GM18868 (cell line): Measurements from ENCODE around the gene STK36.

Experiments
- ATAC-seq: cut with Tn5 transposase; IDR thresholded peaks from one replicate; pipeline ENCODE4 v1.9.1; 2021; ENCODE audit warnings: mild to moderate bottlenecking, moderate library complexity; ENCODE audit not compliant: unreplicated experiment

The STK36 gene, protein sequence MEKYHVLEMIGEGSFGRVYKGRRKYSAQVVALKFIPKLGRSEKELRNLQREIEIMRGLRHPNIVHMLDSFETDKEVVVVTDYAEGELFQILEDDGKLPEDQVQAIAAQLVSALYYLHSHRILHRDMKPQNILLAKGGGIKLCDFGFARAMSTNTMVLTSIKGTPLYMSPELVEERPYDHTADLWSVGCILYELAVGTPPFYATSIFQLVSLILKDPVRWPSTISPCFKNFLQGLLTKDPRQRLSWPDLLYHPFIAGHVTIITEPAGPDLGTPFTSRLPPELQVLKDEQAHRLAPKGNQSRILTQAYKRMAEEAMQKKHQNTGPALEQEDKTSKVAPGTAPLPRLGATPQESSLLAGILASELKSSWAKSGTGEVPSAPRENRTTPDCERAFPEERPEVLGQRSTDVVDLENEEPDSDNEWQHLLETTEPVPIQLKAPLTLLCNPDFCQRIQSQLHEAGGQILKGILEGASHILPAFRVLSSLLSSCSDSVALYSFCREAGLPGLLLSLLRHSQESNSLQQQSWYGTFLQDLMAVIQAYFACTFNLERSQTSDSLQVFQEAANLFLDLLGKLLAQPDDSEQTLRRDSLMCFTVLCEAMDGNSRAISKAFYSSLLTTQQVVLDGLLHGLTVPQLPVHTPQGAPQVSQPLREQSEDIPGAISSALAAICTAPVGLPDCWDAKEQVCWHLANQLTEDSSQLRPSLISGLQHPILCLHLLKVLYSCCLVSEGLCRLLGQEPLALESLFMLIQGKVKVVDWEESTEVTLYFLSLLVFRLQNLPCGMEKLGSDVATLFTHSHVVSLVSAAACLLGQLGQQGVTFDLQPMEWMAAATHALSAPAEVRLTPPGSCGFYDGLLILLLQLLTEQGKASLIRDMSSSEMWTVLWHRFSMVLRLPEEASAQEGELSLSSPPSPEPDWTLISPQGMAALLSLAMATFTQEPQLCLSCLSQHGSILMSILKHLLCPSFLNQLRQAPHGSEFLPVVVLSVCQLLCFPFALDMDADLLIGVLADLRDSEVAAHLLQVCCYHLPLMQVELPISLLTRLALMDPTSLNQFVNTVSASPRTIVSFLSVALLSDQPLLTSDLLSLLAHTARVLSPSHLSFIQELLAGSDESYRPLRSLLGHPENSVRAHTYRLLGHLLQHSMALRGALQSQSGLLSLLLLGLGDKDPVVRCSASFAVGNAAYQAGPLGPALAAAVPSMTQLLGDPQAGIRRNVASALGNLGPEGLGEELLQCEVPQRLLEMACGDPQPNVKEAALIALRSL (N-terminal part only)

GRCh38 chr2:218671654-218672566 lies at the start of gene STK36, which contains the start of gene RNF25:
Gene STK36 (plus strand): TSS chr2:218672086. CDS start chr2:218672830, 744 bp downstream.
Gene RNF25 (minus strand): TSS chr2:218672002. CDS start chr2:218671970, 32 bp downstream.
- ATAC-seq: peak; percentile 99

DNA sequence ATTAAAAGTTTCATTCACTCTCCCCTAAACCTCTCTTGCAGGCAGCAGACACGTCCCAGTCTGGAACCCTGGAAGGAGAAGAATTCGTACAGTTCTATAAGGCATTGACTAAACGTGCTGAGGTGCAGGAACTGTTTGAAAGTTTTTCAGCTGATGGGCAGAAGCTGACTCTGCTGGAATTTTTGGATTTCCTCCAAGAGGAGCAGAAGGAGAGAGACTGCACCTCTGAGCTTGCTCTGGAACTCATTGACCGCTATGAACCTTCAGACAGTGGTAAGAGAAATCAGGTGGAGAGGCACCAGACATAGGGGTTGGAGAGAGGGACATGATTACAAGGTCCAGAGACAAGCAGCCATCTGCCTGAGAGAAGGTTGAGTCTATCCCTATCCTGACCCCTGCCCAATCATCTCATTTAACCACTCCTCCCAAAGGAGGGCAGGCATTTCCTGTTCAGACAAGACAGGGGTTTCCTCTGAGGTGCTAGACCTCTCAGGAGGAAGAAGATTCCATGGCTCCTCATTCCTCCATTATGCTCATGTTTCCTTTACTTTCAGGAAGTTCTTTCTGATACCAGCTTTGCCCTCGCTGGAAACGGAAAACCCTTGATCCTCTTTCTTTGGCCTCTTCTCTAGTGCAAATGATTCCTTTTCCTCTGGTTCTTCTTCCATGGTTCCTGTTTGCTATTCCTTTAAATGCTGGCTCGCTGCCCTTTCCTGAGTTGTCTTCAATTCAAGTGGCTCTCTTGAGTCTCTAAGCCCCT lies 49.1 kb upstream of the STK36 start:
- no peak for ATAC-seq

DNA sequence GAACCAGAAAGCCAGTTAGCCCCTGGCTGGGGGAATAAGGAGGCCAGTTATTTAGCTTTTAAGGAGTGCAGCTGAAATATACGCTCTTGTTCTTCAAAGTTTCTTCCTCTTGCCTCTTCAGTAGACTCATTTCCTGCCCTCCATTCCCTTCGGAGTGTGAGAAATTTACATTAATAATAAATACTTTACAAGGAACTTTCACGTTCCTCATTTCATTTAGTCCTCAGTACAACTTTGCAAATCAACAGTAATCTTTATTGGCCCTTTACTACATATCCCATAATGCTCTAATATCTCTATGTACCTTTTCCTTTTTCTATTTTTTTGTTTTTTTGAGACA lies 48.5 kb upstream of the STK36 start:
- no peak for ATAC-seq

- no peak for ATAC-seq
Measured at GRCh38 chr2:218626369-218626768, 45.5 kb upstream of the STK36 start.

GRCh38 chr2:218627939-218628338 lies 43.9 kb upstream of the STK36 start:
- no peak for ATAC-seq

GRCh38 chr2:218631837-218632236 lies 40.0 kb upstream of the STK36 start:
- no peak for ATAC-seq

- ATAC-seq: no peak
Measured at GRCh38 chr2:218635719-218636118, 36.2 kb upstream of the STK36 start.

DNA sequence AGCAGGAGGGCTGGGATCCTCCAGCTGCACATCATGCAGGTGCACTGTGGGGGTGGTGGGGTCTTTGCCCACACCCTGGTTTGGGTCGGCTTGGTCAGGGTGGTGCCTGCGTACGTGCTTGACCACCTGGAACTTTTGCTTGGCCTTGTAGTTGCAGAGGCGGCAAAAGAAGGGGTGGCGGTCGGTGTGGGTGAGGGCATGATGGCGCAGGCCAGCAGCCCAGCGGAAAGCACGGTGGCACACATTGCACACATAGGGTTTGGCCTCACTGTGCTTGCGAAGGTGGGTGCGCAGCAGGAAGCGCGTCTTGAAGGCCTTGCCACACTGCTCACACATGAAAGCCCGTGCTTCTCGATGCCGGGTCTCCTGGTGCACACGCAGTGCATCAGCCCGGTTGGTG lies 33.5 kb upstream of the STK36 start:
- no peak for ATAC-seq

GRCh38 chr2:218642121-218642656 lies 29.7 kb upstream of the STK36 start:
- no peak for ATAC-seq

DNA sequence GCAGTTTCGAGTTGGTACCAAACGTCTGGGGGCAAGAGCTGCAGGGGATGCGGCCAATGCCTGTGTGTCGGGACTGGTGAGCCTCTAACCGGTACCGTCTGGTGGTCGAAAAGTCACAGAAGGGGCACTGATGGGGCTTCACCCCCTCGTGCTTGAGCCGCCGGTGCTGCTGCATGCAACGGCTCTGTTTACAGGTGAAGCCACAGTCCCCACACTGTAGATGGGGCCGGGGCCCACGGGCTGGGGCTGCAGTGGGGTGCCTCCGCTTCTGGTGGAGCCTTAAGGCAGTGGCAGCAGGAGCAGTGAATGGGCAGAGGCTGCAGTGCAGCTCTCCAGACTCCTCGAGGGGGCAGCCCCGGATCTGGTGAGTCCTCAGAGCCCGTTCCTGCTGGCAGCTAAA lies 29.1 kb upstream of the STK36 start:
- no peak for ATAC-seq

GRCh38 chr2:218643751-218644310 lies 28.1 kb upstream of the STK36 start:
- ATAC-seq: no peak

DNA sequence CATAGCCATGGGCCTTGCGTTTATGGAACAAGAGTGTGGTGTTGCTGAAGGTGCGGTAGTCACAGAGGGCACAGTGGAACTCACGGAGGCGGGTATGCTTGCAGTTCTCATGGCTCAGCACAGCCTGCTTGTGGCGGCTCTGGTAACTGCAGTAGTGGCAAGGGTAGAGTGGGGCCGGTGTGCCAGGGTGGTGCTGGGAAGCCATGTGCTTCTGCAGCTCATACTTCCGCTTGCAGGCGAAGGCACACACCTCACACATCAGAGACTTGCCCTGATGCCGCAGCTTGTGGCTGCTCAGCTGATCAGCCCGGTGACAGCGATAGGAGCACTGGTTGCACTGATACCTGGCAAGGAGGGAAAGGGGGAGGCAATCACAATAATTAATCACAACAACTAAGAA lies 27.2 kb upstream of the STK36 start:
- ATAC-seq: no peak

GRCh38 chr2:218645126-218645525 lies 26.8 kb upstream of the STK36 start:
- no peak for ATAC-seq

- no peak for ATAC-seq
Measured at GRCh38 chr2:218648088-218648786, 23.6 kb upstream of the STK36 start.

GRCh38 chr2:218648787-218649100 lies 23.1 kb upstream of the STK36 start:
- no peak for ATAC-seq

- no peak for ATAC-seq
Measured at GRCh38 chr2:218655751-218656150, 16.1 kb upstream of the STK36 start.

DNA sequence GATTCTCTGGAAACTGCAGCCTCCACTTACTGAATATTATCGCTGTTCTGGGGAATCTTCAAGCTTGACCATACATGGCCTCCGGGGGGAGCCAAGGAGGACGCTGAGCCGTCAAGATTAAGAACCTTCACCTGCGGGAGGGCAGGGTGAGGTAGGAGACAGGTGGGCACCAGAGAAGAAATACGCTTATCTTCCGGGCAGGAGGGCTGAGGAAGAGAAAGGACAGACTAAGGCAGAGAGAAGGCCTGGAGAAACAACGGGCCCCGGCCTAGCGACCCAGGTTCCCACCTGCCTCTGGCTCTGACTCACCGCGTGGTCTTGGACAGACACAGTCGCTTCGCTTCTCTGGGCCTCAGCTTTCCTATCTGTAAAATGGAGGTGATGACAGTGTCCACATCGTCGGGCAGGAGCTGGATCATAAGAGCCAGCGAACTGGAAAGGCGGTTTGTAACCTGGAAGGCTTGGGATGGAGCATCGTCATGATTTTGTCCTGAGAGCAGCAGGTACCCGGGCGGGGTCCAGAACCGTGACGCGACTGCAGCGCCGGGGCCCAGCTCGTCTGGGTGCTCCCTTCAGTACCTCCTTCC lies 13.1 kb upstream of the STK36 start:
- ATAC-seq: peak; percentile 32
